NCI-H2196 (cell line): ENCODE measurements around the gene NPSR1.
A peak's percentile ranks its signal among the peaks of the same experiment; 100 is the strongest.

Experiments used
- DNase-seq: peaks from one replicate; lab custom pipeline; 2025; ENCODE audit not compliant: unreplicated experiment; lab: John Stamatoyannopoulos, UW

The NPSR1 gene

GRCh38 chr7:34720289-34720688 lies 62.3 kb downstream of the NPSR1 start:
- DNase-seq, result no peak

GRCh38 chr7:34723338-34723737 lies 65.3 kb downstream of the NPSR1 start:
- DNase-seq, result no peak

GRCh38 chr7:34723866-34724490 lies 66.0 kb downstream of the NPSR1 start:
- DNase-seq, result no peak

GRCh38 chr7:34726221-34726620 lies 68.2 kb downstream of the NPSR1 start:
- no peak for DNase-seq

- DNase-seq, result no peak
These were observed 69.5 kb downstream of the NPSR1 start for GRCh38 chr7:34727464-34727995.

- DNase-seq, result no peak
These were observed 70.1 kb downstream of the NPSR1 start for GRCh38 chr7:34728156-34728555.

GRCh38 chr7:34734771-34735170 lies 76.8 kb downstream of the NPSR1 start:
- DNase-seq, result no peak

- DNase-seq, result no peak
These were observed 77.5 kb downstream of the NPSR1 start for GRCh38 chr7:34735526-34735925.

GRCh38 chr7:34739651-34740300 lies 81.8 kb downstream of the NPSR1 start:
- no peak for DNase-seq

- no peak for DNase-seq
These were observed 82.8 kb downstream of the NPSR1 start for GRCh38 chr7:34740840-34741239.

- DNase-seq, result no peak
These were observed 89.3 kb downstream of the NPSR1 start for GRCh38 chr7:34747176-34747781.

GRCh38 chr7:34747867-34748727 lies 90.1 kb downstream of the NPSR1 start:
- DNase-seq, result peak; percentile 64

- no peak for DNase-seq
These were observed 90.7 kb downstream of the NPSR1 start for GRCh38 chr7:34748728-34749089.

- DNase-seq, result no peak
These were observed 91.4 kb downstream of the NPSR1 start for GRCh38 chr7:34749446-34749845.

GRCh38 chr7:34750209-34750608 lies 92.2 kb downstream of the NPSR1 start:
- no peak for DNase-seq

GRCh38 chr7:34750636-34751035 lies 92.6 kb downstream of the NPSR1 start:
- DNase-seq, result no peak

- DNase-seq, result no peak
These were observed 94.0 kb downstream of the NPSR1 start for GRCh38 chr7:34751725-34752643.

GRCh38 chr7:34752929-34753328 lies 94.9 kb downstream of the NPSR1 start:
- DNase-seq, result no peak

- DNase-seq, result no peak
These were observed 97.0 kb downstream of the NPSR1 start for GRCh38 chr7:34755008-34755407.

- DNase-seq, result no peak
These were observed 98.0 kb downstream of the NPSR1 start for GRCh38 chr7:34756025-34756437.
